DOHH2 (cell line): ENCODE data around the gene DNAJC28.

Source experiments
- CTCF ChIP-seq: fragments of 200-600 bp; sonication (generic); IDR thresholded peaks from one replicate; pipeline ENCODE4 v1.5.1; 2014; ENCODE audit warnings: antibody characterized with exemption, mild to moderate bottlenecking, low read depth, low read length; ENCODE audit not compliant: poor library complexity, severe bottlenecking
- EZH2phosphoT487 ChIP-seq: fragments of 200-600 bp; sonication (generic); IDR thresholded peaks from 2 replicates; pipeline ENCODE4 v1.6.1; 2017; ENCODE audit warnings: borderline replicate concordance, mild to moderate bottlenecking, antibody characterized with exemption, low read length, moderate library complexity, mixed read lengths

- TF ChIP-seq CTCF (no peak), EZH2phosphoT487 (no peak)
Observed at GRCh38 chr21:33492571-33492970, 1.1 kb upstream of the DNAJC28 start.
